Measurements from ENCODE around the gene SESTD1. TPM values are rescaled to one million over a fixed set of nuclear protein-coding genes. Genes with fewer than 3 reads are reported as not detected.

Gene SESTD1
- polyA plus RNA-seq, 2 of the 4 experiments (the other 2 are of a cell fraction): 12.6 to 26.0 TPM

- ATAC-seq (no peak), FAIRE-seq (no peak), DNase-seq (ENCODE audit: low read depth in 1 of 2, low spot score in 1 of 2) (no peak)
- WGBS (ENCODE audit: missing lambda C conversion rate): 82% methylated on average over 1 of the region's 1 CpG
- ChIA-PET CTCF (no interaction called here), POLR2A (no interaction called here)
- Histone ChIP-seq H3K4me2 (no peak overlapping the region), H3K9me3 (no peaks in the 10 kb centered on the region), H3K27ac (no peak overlapping the region), H3K4me3 (no peak overlapping the region), H3K4me1 (peaks cover 8% of the 10 kb centered on the region; the same call in 2 of the 3 replicates)
- TF ChIP-seq JUN (IDR thresholded peaks at IDR 0.05): no peak
- no peak for TF ChIP-seq EHMT2 (IDR thresholded peaks at IDR 0.05; ENCODE audit: low read depth)
- no peak for TF ChIP-seq RCOR1 (IDR thresholded peaks at IDR 0.05; ENCODE audit: low read depth, low read length)
- no peak for TF ChIP-seq BHLHE40 (IDR thresholded peaks at IDR 0.05; ENCODE audit: low read depth, low read length)
- no peak for TF ChIP-seq RFX5 (IDR thresholded peaks at IDR 0.05)
- TF ChIP-seq MAX (IDR thresholded peaks at IDR 0.05): no peak
- no peak for TF ChIP-seq E2F6 (IDR thresholded peaks at IDR 0.05; ENCODE audit: borderline replicate concordance, low read depth)
- TF ChIP-seq ZSCAN20 (CRISPR knock-in tag; IDR thresholded peaks at IDR 0.05): no peak
- TF ChIP-seq CTCF (IDR thresholded peaks at IDR 0.05): no peak
- no peak for TF ChIP-seq HEYL (CRISPR knock-in tag; IDR thresholded peaks at IDR 0.05)
- no peak for TF ChIP-seq SMC3 (IDR thresholded peaks at IDR 0.05)
Observed at GRCh38 chr2:179177694-179178093, 86.9 kb downstream of the SESTD1 start.

- no peak overlapping the region for H3K4me2 ChIP-seq
- no peak overlapping the region for H3K27ac ChIP-seq
- FAIRE-seq: no peak
- DNase-seq (ENCODE audit: low read depth in 1 of 2, low spot score in 1 of 2): no peak
- POLR2A ChIA-PET: no interaction called here
- H3K4me1 ChIP-seq: no peaks in the 10 kb centered on the region
- no peak for ATAC-seq
- no peaks in the 10 kb centered on the region for H3K9me3 ChIP-seq
- TF ChIP-seq HOXB13 (CRISPR knock-in tag; IDR thresholded peaks at IDR 0.05; ENCODE audit: low read depth): no peak
- TF ChIP-seq CTCF (IDR thresholded peaks at IDR 0.05): no peak
- no peak for TF ChIP-seq JUNB (IDR thresholded peaks at IDR 0.05)
- TF ChIP-seq NFE2L2 (conservative IDR thresholded peaks at IDR 0.05; ENCODE audit: low read length): no peak
- CTCF ChIA-PET: no interaction called here
- 94% methylated on average over 1 of the region's 1 CpG for WGBS (ENCODE audit: missing lambda C conversion rate)
- no peak overlapping the region for H3K4me3 ChIP-seq
Observed at GRCh38 chr2:179174240-179174639, 90.4 kb downstream of the SESTD1 start.

GRCh38 chr2:179172894-179173293, 91.7 kb downstream of the SESTD1 start:
- no peak overlapping the region for H3K4me2 ChIP-seq
- TF ChIP-seq BCL3 (IDR thresholded peaks at IDR 0.05): no peak
- TF ChIP-seq ZC3H11A (IDR thresholded peaks at IDR 0.05): no peak
- TF ChIP-seq CBX2 (IDR thresholded peaks at IDR 0.05; ENCODE audit: borderline replicate concordance, low read depth): no peak
- no peak for TF ChIP-seq SMC3 (IDR thresholded peaks at IDR 0.05)
- TF ChIP-seq REST (IDR thresholded peaks at IDR 0.05): no peak
- TF ChIP-seq JUN (IDR thresholded peaks at IDR 0.05): no peak
- TF ChIP-seq NR3C1 (IDR thresholded peaks at IDR 0.05): no peak
- TF ChIP-seq KDM5A (IDR thresholded peaks at IDR 0.05): no peak
- TF ChIP-seq CBX8 (IDR thresholded peaks at IDR 0.05): no peak
- no peak for TF ChIP-seq RARB (CRISPR knock-in tag; IDR thresholded peaks at IDR 0.05)
- TF ChIP-seq ZFP36 (IDR thresholded peaks at IDR 0.05; ENCODE audit: borderline replicate concordance, partially characterized antibody): no peak
- no peak for TF ChIP-seq MAFK (IDR thresholded peaks at IDR 0.05; ENCODE audit: partially characterized antibody)
- H3K4me3 ChIP-seq: no peak overlapping the region
- DNase-seq (ENCODE audit: low read depth in 1 of 2, low spot score in 1 of 2) (no peak), FAIRE-seq (no peak), ATAC-seq (no peak)
- ChIA-PET POLR2A (no interaction called here), CTCF (no interaction called here)
- no peak overlapping the region for H3K27ac ChIP-seq
- no peaks in the 10 kb centered on the region for H3K9me3 ChIP-seq
- 91% methylated on average over 2 of the region's 2 CpGs for WGBS (ENCODE audit: missing lambda C conversion rate)
- no peaks in the 10 kb centered on the region for H3K4me1 ChIP-seq
